GM19043 (cell line): ENCODE measurements around the gene LIN9.
"Not testable (repeated sequence)": the region's sequence is repeated elsewhere in the genome, so short reads cannot be mapped to it uniquely, and the experiment has no call there.

Source experiments
- ATAC-seq: cut with Tn5 transposase; IDR thresholded peaks from one replicate; pipeline ENCODE4 v1.9.1; 2021; ENCODE audit warnings: low read depth; ENCODE audit not compliant: unreplicated experiment

LIN9 gene

GRCh38 chr1:226220473-226221189, 88.3 kb downstream of the LIN9 start:
- ATAC-seq = no peak

- no peak for ATAC-seq
Observed at GRCh38 chr1:226217273-226217672, 91.7 kb downstream of the LIN9 start.

- no peak for ATAC-seq
Observed at GRCh38 chr1:226216056-226216455, 92.9 kb downstream of the LIN9 start.

- no peak for ATAC-seq
Observed at GRCh38 chr1:226215239-226215638, 93.7 kb downstream of the LIN9 start.

GRCh38 chr1:226212545-226212944, 96.4 kb downstream of the LIN9 start:
- ATAC-seq = no peak

GRCh38 chr1:226211181-226211821, 97.7 kb downstream of the LIN9 start:
- no peak for ATAC-seq

- ATAC-seq = no peak
Observed at GRCh38 chr1:226210571-226211176, 98.3 kb downstream of the LIN9 start.

GRCh38 chr1:226209307-226210059, 99.5 kb downstream of the LIN9 start:
- ATAC-seq = no peak

- ATAC-seq = no peak
Observed at GRCh38 chr1:226207048-226207447, 101.9 kb downstream of the LIN9 start.

GRCh38 chr1:226204198-226204597, 104.8 kb downstream of the LIN9 start:
- ATAC-seq = no peak

- no peak for ATAC-seq
Observed at GRCh38 chr1:226203655-226204054, 105.3 kb downstream of the LIN9 start.

GRCh38 chr1:226203240-226203639, 105.7 kb downstream of the LIN9 start:
- no peak for ATAC-seq

- ATAC-seq = not testable (repeated sequence)
Observed at GRCh38 chr1:226202666-226203065, 106.3 kb downstream of the LIN9 start.

- ATAC-seq = no peak
Observed at GRCh38 chr1:226202246-226202645, 106.7 kb downstream of the LIN9 start.

- no peak for ATAC-seq
Observed at GRCh38 chr1:226201029-226201593, 107.9 kb downstream of the LIN9 start.

- no peak for ATAC-seq
Observed at GRCh38 chr1:226199971-226200370, 109.0 kb downstream of the LIN9 start.

GRCh38 chr1:226195144-226195543, 113.8 kb downstream of the LIN9 start:
- no peak for ATAC-seq

- no peak for ATAC-seq
Observed at GRCh38 chr1:226187380-226187779, 121.6 kb downstream of the LIN9 start.

GRCh38 chr1:226187019-226187322, 122.0 kb downstream of the LIN9 start:
- ATAC-seq = no peak

GRCh38 chr1:226186124-226187018, 122.6 kb downstream of the LIN9 start, which contains the start of gene ACBD3:
ACBD3 (minus strand) TSS chr1:226186741; CDS start chr1:226186675, 66 bp downstream.
- ATAC-seq = peak; percentile 96
